IMR-90 (cell line): ENCODE measurements around the gene FAM228B. TPM values are rescaled to one million over a fixed set of nuclear protein-coding genes. Genes with fewer than 3 reads are reported as not detected.

ENCODE experiments used
- ATAC-seq: fragments of 200-7000 bp; cut with Tn5 transposase; 2 replicates; pipeline ENCODE4 v1.9.1; 2020; ENCODE audit warnings: low read depth, mild to moderate bottlenecking, moderate library complexity
- BruUV-seq: library from RNA; stranded (reverse); fragments of 400-500 nt; replicated peaks from 2 replicates; lab custom pipeline; 2021; lab: Mats Ljungman, UMichigan
- CTCF ChIA-PET: fragments of 300-600 bp; formaldehyde crosslinking; extraction: SDS; loops from one replicate; lab custom pipeline; 2021; ENCODE audit warnings: antibody characterized with exemption; lab: Yijun Ruan, JAX
- POLR2A ChIA-PET: fragments of 300-600 bp; sonication (Branson Sonifier 250); formaldehyde crosslinking; loops from one replicate; lab custom pipeline; 2022; ENCODE audit warnings: antibody characterized with exemption; ENCODE audit not compliant: unreplicated experiment; lab: Charles Lee
- DNase-seq: peaks from one replicate; pipeline ENCODE4 v3.0.0; 2013
- H2AFZ ChIP-seq: replicated peaks from 2 replicates; pipeline ENCODE3; 2013; ENCODE audit warnings: low read length, mild to moderate bottlenecking; ENCODE audit not compliant: poor library complexity
- H2AK5ac ChIP-seq: 2 replicates; pipeline ENCODE4 v1.6.1; 2013; ENCODE audit warnings: low read depth, low read length, inconsistent platforms
- H2AK9ac ChIP-seq: replicated peaks from 2 replicates; pipeline ENCODE3; 2013; ENCODE audit warnings: mild to moderate bottlenecking, low read depth, low read length, moderate library complexity; ENCODE audit not compliant: poor library complexity
- H2BK120ac ChIP-seq: 2 replicates; pipeline ENCODE4 v1.6.1; 2013; ENCODE audit warnings: low read depth, low read length, inconsistent platforms
- H2BK15ac ChIP-seq: 3 replicates; pipeline ENCODE4 v1.6.1; 2013; ENCODE audit warnings: low read depth, low read length, inconsistent platforms
- H2BK20ac ChIP-seq: 2 replicates; pipeline ENCODE4 v1.6.1; 2013; ENCODE audit warnings: low read depth, mild to moderate bottlenecking, inconsistent platforms, low read length, moderate library complexity
- H2BK5ac ChIP-seq: 2 replicates; pipeline ENCODE4 v1.6.1; 2013; ENCODE audit warnings: mild to moderate bottlenecking, low read depth, low read length, inconsistent platforms; ENCODE audit not compliant: poor library complexity, severe bottlenecking
- H3K14ac ChIP-seq: replicated peaks from 2 replicates; pipeline ENCODE4 v1.6.1; 2013; ENCODE audit warnings: low read depth, low read length, inconsistent platforms
- H3K18ac ChIP-seq: 2 replicates; pipeline ENCODE4 v1.6.1; 2013; ENCODE audit warnings: low read depth, low read length, control low read depth
- H3K23ac ChIP-seq: 2 replicates; pipeline ENCODE4 v1.6.1; 2013; ENCODE audit warnings: low read depth, low read length, inconsistent platforms
- H3K27ac ChIP-seq: 2 replicates; pipeline ENCODE4 v1.5.1; 2013; ENCODE audit warnings: mild to moderate bottlenecking, control low read depth, low read length; ENCODE audit not compliant: insufficient read depth
- H3K27me3 ChIP-seq: 2 replicates; pipeline ENCODE4 v1.6.1; 2013; ENCODE audit warnings: low read length; ENCODE audit not compliant: control insufficient read depth, insufficient read depth
- H3K36me3 ChIP-seq: 2 replicates; pipeline ENCODE4 v1.6.1; 2013; ENCODE audit warnings: low read length, mixed read lengths; ENCODE audit not compliant: control insufficient read depth, insufficient read depth
- H3K4ac ChIP-seq: 2 replicates; pipeline ENCODE4 v1.6.1; 2013; ENCODE audit warnings: low read depth, low read length, inconsistent platforms
- H3K4me1 ChIP-seq: 2 replicates; pipeline ENCODE4 v1.6.1; 2013; ENCODE audit warnings: low read length, mixed read lengths; ENCODE audit not compliant: control insufficient read depth, insufficient read depth
- H3K4me2 ChIP-seq: 2 replicates; pipeline ENCODE4 v1.6.1; 2013; ENCODE audit warnings: low read depth, mild to moderate bottlenecking, control low read depth, low read length, moderate library complexity
- H3K4me3 ChIP-seq: 2 replicates; pipeline ENCODE4 v1.5.1; 2013; ENCODE audit warnings: low read depth, mild to moderate bottlenecking, control low read depth, low read length, moderate library complexity; ENCODE audit not compliant: insufficient read depth
- H3K56ac ChIP-seq: 2 replicates; pipeline ENCODE4 v1.6.1; 2013; ENCODE audit warnings: low read length, inconsistent platforms; ENCODE audit not compliant: insufficient read depth; ENCODE audit errors: extremely low read depth
- H3K79me1 ChIP-seq, 2 experiments: 2 replicates each; pipeline ENCODE4 v1.6.1; 2013; ENCODE audit warnings: low read length in 2 of 2, inconsistent platforms in 1 of 2, low read depth in 1 of 2
- H3K9ac ChIP-seq: 2 replicates; pipeline ENCODE4 v1.6.1; 2013; ENCODE audit warnings: low read depth, low read length, control low read depth
- H3K9me1 ChIP-seq: 2 replicates; pipeline ENCODE4 v1.6.1; 2013; ENCODE audit warnings: low read length, inconsistent platforms; ENCODE audit not compliant: insufficient read depth
- H3K9me3 ChIP-seq: 2 replicates; pipeline ENCODE4 v1.6.1; 2013; ENCODE audit warnings: low read length; ENCODE audit not compliant: control insufficient read depth, insufficient read depth
- H4K20me1 ChIP-seq: 2 replicates; pipeline ENCODE4 v1.6.1; 2013; ENCODE audit warnings: low read length, inconsistent platforms; ENCODE audit not compliant: insufficient read depth
- H4K5ac ChIP-seq: 2 replicates; pipeline ENCODE4 v1.6.1; 2013; ENCODE audit warnings: mild to moderate bottlenecking, low read depth, low read length, control low read depth
- H4K8ac ChIP-seq, 2 experiments: 2 replicates each; pipeline ENCODE4 v1.6.1; 2013; ENCODE audit warnings: low read depth in 2 of 2, low read length in 2 of 2, control low read depth in 1 of 2, inconsistent platforms in 1 of 2
- H4K91ac ChIP-seq: 2 replicates; pipeline ENCODE4 v1.6.1; 2013; ENCODE audit warnings: low read depth, low read length, inconsistent platforms; ENCODE audit not compliant: insufficient read depth
- CEBPB ChIP-seq: IDR thresholded peaks from 2 replicates; pipeline ENCODE4 v1.6.1; 2012; ENCODE audit warnings: low read depth, low read length, improper control_type of control experiment
- MAZ ChIP-seq: IDR thresholded peaks from 2 replicates; pipeline ENCODE4 v1.6.1; 2012; ENCODE audit warnings: low read depth, mild to moderate bottlenecking, low read length, improper control_type of control experiment, moderate library complexity, borderline replicate concordance
- RAD21 ChIP-seq: IDR thresholded peaks from 2 replicates; pipeline ENCODE4 v1.6.1; 2012; ENCODE audit warnings: low read length, improper control_type of control experiment
- RFX5 ChIP-seq: IDR thresholded peaks from 2 replicates; pipeline ENCODE4 v1.8.0; 2012; ENCODE audit warnings: low read depth, mild to moderate bottlenecking, low read length, moderate library complexity
- WGBS, 2 experiments: methylation state at CpG; one replicate each; pipeline versions ENCODE4 v1.1.5 to v1.1.7; 2013; ENCODE audit warnings: missing lambda C conversion rate in 2 of 2; ENCODE audit not compliant: insufficient read length in 1 of 2; ENCODE audit errors: extremely low coverage in 2 of 2; 5-methylcytosine and 5-hydroxymethylcytosine counted together
- dilution Hi-C: fragments of 300-500 bp; cut with HindIII; formaldehyde crosslinking; loops from one replicate; pipeline ENCODE4 v1.14.3; 2018; ENCODE audit warnings: low sequenced_read_pairs; ENCODE audit not compliant: unreplicated experiment
- in situ Hi-C: fragments of 300-500 bp; cut with MboI; formaldehyde crosslinking; loops from 3 replicates; pipeline ENCODE4 v1.14.3; 2019; ENCODE audit warnings: low sequenced_read_pairs, inconsistent platforms, mixed read lengths
- intact Hi-C: fragments of 100-400 bp; cut with micrococcal nuclease; formaldehyde crosslinking; loops from 2 replicates; pipeline ENCODE4 v1.10.0; 2022
- polyA plus RNA-seq, 3 experiments: library from polyadenylated mRNA; depleted of rRNA; stranded (reverse); fragments of >200 nt; gene quantifications; 2 replicates each; pipeline ENCODE4 v1.2.3, GENCODE V29; 2012; ENCODE audit warnings: low replicate concordance in 1 of 3
- total RNA-seq: library from RNA; depleted of rRNA; stranded (reverse); fragments of >200 nt; gene quantifications from 2 replicates; pipeline ENCODE4 v1.2.3, GENCODE V29; 2012
- TF ChIP-seq, protein P1 (sequence below): conservative IDR thresholded peaks from 2 replicates; pipeline ENCODE4 v1.5.1; 2012; ENCODE audit warnings: mild to moderate bottlenecking, low read depth, low read length, improper control_type of control experiment

Gene FAM228B
- total and polyA plus RNA-seq, 2 of the 4 experiments (the other 2 are of a cell fraction): 2.0 to 2.9 TPM

DNA sequence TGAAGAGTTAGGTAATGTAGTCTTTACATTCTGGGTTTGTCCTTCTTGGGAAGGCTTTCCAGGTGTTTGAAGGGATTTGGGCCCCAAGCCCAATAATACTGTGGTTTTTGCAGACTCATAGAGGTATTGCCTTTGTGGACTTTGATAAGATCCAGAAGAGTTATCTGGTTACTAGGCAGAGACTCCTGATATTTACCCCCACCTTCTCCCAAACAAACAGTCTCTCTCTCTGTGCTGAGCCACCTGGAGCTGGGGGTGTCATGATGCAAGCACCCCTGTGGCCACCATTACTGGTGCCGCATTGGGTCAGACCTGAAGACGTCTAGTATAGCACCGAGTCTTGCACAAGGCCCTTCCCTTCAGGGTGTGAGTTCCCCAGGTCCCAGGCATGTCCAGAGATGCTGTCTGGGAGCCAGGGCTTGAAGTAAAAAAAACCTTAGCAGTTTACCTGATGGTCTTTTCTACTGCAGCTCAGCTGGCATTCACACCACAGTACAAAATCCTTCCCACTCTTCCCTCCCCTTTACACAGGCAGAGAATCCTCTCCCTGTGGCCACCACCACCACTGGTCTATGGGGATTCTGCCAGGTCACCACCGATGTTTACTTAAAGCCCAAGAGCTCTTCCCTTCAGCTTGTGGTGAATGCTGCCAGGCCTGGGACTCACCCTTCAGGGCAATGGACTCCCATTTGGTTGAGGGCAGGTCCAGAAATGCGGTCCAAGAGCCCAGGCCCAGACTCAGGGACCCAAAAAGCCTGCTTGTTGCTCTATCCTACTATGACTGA lies 29.3 kb downstream of the FAM228B start:
- H3K14ac ChIP-seq: no peak overlapping the region
- H3K56ac ChIP-seq: no peak overlapping the region
- H3K9me3 ChIP-seq: peaks cover 6% of the 10 kb centered on the region
- no peaks in the 10 kb centered on the region for H3K79me1 ChIP-seq
- H3K4me3 ChIP-seq: no peak overlapping the region
- H2BK15ac ChIP-seq: no peak overlapping the region
- no peaks in the 10 kb centered on the region for H3K4me1 ChIP-seq
- H4K8ac ChIP-seq: no peak overlapping the region
- peaks cover 4% of the 10 kb centered on the region; the same call in 1 of the 2 replicates for H3K9me1 ChIP-seq
- no peak overlapping the region for H4K5ac ChIP-seq
- no peaks in the 10 kb centered on the region for H4K20me1 ChIP-seq
- no peak overlapping the region for H2BK20ac ChIP-seq
- intact Hi-C loops (no loop called here), in situ Hi-C loops (no loop called here), dilution Hi-C loops (no loop called here)
- no peak overlapping the region for H3K4ac ChIP-seq
- H2AK5ac ChIP-seq: no peak overlapping the region
- H2AFZ ChIP-seq: no peak overlapping the region
- H2BK5ac ChIP-seq: no peak overlapping the region
- H3K9ac ChIP-seq: no peak overlapping the region
- H3K4me2 ChIP-seq: no peak overlapping the region
- POLR2A ChIA-PET: no interaction called here
- H3K27me3 ChIP-seq: no peaks in the 10 kb centered on the region
- BruUV-seq: no TSS peak
- no peak overlapping the region for H2BK120ac ChIP-seq
- H4K91ac ChIP-seq: no peak overlapping the region
- H3K36me3 ChIP-seq: peaks cover 5% of the 10 kb centered on the region; the same call in 1 of the 2 replicates
- H3K23ac ChIP-seq: no peak overlapping the region
- no peak overlapping the region for H3K27ac ChIP-seq
- no peak for DNase-seq
- WGBS, 2 experiments: 91% methylated on average over 3 of the region's 5 CpGs; no CpG with 5 or more reads in 1 of the 2 experiments
- TF ChIP-seq CEBPB: no peak
- no peak for TF ChIP-seq MAZ
- TF ChIP-seq, protein P1, sequence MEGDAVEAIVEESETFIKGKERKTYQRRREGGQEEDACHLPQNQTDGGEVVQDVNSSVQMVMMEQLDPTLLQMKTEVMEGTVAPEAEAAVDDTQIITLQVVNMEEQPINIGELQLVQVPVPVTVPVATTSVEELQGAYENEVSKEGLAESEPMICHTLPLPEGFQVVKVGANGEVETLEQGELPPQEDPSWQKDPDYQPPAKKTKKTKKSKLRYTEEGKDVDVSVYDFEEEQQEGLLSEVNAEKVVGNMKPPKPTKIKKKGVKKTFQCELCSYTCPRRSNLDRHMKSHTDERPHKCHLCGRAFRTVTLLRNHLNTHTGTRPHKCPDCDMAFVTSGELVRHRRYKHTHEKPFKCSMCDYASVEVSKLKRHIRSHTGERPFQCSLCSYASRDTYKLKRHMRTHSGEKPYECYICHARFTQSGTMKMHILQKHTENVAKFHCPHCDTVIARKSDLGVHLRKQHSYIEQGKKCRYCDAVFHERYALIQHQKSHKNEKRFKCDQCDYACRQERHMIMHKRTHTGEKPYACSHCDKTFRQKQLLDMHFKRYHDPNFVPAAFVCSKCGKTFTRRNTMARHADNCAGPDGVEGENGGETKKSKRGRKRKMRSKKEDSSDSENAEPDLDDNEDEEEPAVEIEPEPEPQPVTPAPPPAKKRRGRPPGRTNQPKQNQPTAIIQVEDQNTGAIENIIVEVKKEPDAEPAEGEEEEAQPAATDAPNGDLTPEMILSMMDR: no peak
- no peak for TF ChIP-seq RAD21
- no peak for TF ChIP-seq RFX5
- no peak overlapping the region for H3K18ac ChIP-seq
- CTCF ChIA-PET: no interaction called here
- no peak overlapping the region for H2AK9ac ChIP-seq
- no peak for ATAC-seq
